GM19468 (cell line): ENCODE data around the gene NHLRC4.

ENCODE experiments used
- ATAC-seq: cut with Tn5 transposase; IDR thresholded peaks from one replicate; pipeline ENCODE4 v1.9.1; 2021; ENCODE audit warnings: mild to moderate bottlenecking, moderate library complexity, moderate number of reproducible peaks; ENCODE audit not compliant: unreplicated experiment; ENCODE audit errors: extremely low read depth

NHLRC4 gene

DNA sequence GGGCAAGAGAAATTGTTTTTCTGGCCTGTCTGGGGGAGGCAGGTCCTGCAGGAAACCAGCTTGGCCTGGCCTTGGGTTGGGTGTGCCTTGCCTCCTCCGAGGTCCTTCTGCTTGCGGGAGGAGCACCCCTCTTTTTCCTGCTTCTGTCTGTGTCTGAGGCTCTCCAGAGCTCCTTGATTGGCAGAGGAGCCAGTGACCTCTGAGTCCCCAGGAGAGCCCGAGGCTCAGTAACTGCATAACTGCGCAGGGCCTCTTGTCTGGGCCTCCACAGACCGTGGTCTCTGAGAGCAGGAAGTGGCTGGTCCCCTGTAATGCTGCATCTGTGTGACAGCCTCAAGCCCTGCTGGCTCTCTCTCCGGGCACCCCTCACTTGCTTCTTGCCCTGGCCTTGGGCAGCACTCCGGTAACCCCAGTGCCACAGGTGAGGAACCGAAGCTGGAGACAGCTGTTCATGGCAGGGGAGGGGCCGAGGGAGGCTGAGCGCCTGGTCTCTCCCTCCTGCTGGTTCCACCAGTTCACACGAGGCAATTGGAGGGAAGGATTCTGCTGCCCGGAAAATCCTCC is 37.7 kb upstream of the NHLRC4 start:
- ATAC-seq = no peak

DNA sequence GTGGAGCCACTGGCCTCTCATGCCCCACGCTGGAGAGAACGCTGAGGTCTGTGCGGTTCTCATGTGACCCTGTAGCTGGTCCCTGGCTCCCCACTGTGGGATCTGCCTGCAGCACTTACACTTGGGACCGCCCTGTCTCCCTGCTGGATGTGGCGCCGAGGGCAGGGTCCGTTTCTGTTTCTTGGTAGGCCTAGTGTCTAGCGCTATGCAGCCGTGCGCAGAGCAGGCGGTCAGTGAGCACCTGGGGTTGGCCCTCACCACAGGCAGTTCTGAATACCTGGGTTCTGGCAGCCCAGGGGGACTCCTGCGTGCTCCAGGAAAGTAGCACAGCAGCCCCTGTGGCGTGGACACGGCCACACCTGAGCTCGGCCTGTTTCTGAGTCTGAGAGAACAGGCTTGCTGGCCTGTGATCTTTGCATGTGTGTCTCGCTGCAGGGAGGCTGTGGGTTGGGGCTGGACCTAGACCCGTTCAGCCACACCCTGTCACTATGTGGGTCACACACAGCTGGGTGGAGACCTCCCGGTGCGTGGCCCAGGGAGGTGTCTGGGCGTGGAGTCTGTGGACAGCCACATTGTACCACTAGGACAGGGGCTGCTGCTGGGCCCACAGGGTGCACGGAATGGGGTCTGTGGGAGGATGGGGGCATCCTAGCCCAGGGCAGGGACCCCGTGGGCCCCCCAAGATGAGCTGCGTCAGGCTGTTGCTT is 36.5 kb upstream of the NHLRC4 start:
- ATAC-seq = no peak

DNA sequence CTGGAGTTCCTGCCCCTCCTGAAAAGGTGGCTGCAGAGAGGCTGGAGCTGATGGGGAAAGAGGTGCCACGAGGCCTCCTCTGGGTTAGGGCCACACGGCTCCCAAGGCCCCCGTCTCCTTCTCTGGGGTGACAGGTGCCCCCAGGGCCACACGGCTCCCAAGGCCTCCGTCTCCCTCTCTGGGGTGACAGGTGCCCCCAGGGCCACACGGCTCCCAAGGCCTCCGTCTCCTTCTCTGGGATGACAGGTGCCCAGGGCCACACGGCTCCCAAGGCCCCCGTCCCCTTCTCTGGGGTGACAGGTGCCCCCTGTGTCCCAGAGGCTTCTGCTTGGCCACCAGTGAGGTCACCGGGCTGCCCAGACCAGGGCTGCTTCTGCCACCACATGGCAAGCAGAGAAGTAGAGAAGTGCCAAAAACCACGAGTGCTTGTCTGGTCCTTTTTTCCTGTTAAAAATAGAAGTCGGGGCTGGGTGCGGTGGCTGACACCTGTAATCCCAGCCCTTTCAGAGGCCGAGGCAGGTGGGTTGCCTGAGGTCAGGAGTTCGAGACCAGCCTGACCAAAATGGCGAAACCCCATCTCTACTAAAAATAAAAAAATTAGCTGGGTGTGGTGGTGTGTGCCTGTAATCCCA is 35.2 kb upstream of the NHLRC4 start:
- ATAC-seq = no peak

DNA sequence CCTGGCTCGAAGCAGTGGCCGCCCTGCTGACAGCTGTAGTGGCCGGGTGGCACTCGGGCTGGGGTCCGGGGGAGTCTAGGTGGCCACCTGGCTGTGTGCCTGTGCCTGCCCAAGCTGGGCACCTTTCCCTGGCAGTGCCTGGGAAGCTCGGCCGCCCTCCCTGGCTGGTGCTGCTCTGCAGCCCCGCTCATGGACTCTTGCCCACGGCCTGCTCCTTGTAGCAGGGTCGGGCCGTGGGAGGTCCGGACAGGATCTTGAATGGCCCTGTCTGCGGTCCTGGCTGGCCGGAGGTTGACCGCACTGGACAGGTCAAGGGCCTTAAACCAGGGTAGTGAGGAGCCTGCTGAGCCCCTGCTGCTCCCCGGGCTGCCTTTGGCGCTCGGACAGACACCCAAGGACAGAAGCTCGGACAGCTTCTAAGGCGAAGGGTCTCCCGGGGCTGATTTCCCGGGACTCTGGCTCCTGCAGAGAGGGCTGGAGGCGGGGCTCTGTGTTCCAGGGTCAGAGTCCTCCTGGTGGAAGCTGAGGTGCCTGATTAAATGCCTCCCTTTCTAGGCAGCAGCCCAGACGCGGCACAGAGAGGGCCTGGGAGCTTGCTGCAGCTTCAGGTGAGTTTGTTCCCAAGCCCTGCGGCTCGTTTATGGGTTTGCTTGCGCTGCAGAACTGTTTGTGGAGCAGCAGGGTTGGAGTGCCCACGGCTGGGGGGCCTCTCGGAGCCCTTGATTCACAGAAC is 33.2 kb upstream of the NHLRC4 start:
- ATAC-seq = no peak

DNA sequence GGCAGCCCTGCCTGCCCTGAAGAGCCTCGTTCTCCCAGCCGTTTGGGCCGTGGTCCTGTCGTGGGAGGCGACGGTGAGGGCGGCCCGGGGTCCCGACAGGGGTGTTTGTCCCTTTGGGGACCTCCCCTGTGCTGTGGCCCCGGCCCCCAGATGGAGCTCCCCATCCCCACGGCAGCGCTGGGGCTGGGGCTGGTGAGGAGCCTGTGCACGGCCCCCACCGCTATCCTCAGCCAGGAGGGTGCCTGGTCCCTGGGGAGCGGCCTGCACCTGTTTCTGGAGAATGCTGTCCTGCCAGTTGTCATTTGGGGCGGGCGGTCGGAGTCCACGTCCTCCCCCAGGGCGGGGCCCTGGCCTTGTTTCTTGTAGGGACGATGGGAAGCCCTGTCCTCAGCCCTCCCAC is 32.7 kb upstream of the NHLRC4 start:
- ATAC-seq = no peak

DNA sequence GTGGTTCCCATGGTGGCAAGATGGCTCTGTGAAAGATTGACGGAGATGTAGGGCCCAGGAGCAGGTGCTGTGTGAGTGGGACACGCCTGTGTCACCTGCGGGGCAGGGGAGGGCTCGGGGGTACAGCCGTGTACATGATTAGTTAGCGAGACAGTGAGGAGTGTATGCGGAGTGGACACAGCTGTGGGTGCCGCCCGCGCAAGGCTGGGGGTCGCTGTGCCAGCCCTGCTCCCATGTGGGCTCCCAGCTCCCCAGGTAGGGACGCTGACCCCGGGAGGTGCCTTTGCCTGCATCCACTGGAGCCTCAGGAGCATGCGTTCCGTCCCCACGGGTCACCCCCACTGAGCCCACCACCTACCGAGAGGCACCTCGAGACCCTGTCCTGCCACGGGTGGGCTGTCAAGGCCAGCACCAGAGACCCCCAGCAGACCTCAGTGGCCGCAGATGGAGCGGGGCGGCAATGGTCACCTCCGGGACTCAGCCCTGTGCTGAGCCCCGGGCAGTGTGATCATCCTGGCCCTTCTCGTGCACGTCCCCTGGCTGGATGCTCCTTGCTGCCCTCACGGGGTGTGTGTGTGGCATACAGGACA is 31.9 kb upstream of the NHLRC4 start:
- ATAC-seq = no peak

DNA sequence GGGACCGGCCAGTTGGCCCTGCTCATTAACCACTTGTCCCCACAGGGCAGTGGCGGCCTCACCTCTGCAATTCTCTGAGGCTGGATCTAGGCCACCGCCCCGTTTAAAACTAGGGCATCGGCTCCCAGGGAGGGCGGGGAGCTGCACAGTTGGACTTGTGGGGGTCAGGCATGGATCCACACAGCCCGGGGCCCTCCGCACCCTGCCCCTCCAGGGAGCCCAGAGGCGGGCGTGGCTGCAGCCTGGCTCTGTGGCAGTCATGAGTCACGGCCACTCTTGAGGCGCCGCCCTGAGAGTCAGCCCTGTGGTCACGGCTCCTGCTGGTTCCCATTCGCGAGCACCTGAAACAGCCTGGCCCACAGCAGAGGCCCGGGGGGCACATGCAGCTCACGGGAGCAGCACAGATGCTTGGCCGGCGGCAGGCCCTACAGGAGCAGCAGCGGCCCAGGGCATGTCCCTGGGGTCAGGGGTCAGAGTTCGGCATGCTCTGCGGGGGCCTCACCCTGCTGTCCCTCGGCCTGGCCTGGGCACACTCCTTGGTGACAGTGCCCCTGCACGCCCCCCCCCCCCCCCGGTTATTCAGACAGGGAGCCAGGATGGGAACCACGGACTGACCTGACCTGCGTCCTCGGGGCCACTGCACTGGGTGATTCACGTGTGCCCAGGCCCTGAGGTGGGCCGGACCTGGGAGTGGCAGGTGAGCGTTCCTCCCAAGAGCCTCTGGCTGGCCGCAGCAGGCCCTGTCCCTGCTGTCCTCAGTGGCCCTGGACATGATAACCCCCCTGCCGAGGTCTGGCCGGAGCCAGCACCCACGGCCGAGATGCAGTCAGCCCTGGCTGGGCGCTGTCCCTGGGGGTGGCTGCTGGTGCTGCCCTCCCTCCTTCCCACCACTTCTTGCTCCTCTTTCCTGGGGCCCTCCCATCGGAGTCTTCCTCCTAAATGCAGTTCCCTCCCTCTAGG is 31.1 kb upstream of the NHLRC4 start:
- no peak for ATAC-seq

DNA sequence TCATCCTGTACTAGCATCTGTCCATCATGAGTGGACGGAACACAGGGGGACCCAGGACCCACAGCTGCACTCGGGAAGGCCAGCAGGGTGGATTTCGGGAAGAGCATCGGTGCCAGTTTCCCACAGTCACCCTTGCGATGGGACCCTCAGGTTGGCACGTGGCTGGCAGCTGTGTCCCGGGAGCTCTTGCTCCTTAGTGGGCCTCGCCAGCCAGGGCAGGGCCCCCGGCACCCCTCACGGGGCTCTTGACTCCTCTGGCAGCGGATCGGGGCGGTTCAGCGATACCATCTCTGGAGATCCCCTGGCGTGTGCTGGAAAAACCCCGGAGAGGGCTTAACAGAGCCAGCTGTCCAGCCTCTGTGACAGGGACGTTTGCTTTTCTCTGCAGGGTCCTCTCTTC is 30.1 kb upstream of the NHLRC4 start:
- no peak for ATAC-seq

DNA sequence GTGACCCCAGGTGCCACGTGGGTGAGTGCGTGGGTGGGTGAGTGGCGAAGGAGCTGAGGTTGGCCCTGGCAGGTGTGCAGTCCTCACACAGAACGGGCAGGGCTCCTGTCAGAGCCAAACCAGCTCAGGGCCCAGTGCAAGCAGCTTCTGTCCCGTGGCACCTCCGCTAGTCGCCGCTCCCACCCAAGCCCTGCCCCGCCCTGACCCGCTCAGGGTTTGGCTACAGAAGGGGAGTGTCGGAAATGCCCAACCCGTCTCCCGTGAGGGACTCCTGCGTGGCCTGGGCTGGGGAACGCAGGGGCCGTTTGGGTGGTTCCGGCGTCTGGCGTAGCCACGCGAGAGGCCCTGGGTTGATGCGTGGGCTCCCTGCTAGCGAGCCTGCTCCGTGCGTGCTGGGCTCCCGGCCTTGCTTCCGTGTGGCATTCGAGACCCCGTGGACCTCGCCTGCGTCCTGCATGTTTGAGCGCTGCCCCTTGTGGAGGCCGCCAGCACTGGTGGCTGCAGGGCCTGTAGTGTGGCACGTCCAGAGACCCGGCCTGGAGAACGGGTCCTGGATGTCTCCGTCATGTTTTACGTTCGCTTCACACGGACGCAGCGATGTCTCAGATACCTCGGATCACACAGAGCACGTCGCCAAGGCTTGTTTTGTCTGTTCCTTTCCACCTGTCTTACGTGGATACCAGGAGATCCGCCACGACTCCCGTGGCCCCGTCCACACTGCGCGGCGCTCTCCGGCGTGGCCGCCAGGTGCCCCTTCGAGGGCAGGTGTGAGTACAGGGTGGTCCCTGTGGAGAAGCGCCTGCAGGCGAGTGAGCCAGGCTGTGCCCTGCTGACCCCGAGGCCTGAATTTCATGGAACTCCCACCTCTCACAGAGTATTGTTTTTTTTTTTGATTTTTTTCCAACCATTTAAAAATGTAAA is 29.1 kb upstream of the NHLRC4 start:
- ATAC-seq = no peak

DNA sequence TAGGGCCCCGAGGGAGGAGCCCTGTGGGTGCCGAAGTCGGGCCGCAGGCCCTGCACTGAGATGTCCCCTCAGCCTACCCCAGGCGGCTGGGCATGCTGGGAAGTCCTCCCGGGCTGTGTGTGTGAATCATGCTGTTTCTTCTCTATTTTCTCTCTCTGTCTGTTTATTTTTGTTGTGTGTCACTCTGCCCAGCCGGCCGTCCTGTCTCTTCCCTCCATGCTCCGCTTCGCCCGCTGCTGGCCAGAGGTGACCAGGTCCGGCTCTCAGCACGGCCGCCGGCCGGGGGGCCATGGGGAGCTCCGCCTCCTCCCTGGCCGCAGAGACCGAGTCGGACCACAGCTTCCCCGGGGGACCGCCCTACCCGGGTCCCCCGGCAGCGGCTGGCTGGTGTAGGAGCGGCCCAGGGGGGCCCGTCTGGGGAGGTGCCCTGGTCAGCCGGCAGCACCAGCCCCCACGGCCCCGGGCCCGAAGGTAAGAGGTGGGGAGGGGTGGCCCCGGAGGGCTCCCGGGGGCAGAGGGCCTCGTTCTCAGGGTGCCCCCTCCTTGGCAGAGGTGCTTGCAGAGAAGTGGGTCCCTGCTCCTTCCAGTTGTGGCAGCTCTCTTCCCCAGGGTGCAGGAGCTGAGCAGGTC is 26.8 kb upstream of the NHLRC4 start:
- ATAC-seq = no peak

DNA sequence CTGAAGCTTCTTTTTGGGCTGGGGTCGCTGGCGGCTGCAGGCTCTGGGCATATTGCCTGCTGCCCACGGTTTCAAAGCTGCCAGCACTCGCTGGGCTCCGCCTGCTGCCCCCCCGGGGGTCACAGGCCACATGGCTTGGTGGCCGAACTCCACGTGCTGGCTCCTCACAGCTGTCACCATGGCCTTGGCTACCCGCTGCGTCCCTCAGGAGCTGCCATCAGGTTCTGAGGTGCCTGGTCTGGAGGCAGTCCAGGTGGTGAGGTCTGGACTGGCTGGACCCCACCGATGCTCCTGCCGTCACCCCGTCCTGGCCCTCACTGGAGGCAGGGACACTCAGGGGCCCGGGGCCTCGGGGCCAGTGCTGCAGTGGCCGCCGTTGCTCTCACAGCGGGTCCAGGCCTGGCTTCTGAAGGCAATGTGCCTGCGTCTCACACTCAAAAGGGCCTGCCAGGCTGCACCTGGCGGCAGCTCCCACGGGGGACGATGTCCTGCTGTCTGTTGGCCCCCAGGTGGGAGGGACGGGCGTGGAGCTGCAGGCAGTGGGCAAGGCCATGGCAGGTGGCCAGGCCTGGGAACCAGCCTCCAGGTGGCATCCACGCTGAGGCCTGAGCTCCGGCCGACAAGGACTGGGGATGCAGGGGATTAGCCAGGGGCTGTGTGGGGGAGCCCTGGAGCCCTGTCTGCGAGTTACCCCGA is 26.0 kb upstream of the NHLRC4 start:
- no peak for ATAC-seq

DNA sequence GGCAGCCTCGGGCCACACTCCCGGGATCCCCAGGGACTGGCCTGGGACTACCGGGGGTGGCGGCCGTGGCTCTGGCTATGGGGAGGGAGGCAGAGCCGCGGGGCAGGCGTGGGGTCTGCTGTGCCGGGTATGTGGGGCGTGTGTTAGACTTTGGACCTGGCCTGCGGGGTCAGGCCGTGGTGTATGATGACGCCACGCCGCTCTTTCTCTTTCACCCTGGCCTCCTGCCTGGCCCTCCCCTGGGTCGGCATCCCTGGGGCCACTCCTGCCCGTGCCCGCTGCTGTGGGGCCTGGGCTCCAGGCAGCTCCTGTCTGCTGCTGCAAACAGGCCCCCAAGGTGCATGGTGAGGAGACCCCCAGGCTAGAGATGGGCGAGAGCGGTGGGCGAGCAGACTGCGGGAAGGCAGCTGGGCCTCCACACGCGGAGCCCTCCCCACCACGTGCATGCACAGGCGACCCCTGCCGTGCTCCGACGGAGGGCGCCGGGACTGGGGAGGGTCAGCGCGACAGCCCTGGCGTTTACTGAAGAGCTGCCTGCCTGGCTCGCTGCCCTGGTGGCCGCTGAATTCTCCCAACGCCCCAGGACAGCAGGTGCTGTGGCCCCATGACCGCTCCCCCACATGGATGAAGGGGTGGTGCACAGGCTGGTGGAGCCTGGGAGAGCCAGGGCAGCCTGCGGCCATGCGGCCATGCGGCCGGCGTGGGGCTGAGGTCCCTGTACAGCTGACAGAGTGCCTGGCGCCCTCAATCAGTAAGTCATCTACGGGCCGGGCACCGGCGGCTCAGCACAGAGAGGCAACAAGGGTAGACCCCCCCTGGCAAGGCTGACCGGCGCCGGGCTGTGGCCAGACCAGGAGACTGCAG is 23.3 kb upstream of the NHLRC4 start:
- no peak for ATAC-seq

DNA sequence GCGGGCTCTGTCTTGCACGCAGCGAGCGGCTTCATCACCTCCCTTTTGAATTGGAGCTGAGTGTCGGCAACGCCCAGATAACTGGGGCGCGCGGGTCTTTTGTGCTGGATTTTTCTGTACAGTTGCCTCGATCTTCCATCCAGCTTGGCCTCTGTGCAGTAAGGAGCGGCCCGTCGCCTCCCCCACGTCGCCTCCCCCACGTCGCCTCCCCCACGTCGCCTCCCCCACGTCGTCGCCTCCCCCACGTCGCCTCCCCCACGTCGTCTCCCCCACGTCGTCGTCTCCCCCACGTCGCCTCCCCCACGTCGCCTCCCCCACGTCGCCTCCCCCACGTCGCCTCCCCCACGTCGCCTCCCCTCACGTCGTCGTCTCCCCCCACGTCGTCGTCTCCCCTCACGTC is 22.3 kb upstream of the NHLRC4 start:
- ATAC-seq = no peak

DNA sequence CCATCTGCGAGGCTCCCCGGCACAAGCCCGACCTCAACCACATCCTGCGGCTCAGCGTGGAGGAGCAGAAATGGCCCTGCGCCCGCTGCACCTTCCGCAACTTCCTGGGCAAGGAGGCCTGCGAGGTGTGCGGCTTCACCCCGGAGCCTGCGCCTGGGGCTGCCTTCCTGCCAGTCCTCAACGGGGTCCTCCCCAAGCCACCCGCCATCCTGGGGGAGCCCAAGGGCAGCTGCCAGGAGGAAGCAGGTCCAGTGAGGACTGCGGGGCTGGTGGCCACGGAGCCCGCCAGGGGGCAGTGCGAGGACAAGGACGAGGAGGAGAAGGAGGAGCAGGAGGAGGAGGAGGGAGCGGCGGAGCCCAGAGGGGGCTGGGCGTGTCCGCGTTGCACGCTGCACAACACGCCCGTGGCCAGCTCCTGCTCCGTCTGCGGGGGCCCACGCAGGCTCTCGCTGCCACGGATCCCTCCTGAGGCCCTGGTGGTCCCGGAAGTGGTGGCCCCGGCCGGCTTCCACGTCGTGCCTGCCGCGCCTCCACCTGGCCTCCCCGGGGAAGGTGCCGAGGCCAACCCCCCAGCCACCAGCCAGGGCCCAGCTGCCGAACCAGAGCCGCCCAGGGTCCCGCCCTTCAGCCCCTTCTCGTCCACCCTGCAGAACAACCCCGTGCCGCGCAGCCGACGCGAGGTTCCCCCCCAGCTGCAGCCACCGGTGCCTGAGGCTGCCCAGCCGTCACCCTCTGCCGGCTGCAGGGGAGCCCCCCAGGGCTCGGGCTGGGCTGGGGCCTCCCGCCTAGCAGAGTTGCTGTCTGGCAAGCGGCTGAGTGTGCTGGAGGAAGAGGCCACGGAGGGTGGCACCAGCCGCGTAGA is 19.7 kb upstream of the NHLRC4 start:
- no peak for ATAC-seq

DNA sequence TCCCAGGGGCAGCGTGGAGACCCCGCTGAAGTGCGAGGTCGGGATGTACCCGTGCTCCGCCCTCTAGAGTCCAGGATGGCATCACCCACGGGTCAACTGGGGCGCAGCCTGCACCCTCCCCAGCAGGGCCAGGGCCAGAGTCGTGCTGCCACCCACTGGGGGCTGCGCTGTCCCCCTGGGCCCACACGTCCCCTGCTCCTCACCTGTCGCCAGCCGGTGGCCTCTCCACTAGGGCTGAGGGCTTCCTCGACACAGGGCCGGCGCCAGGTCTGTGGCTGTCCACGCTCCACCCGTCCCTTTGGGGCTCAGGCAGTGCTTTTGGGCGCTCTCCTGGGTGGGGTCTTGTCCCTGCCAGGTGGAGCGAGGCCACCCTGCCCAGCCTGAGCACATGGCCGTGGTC is 18.2 kb upstream of the NHLRC4 start:
- no peak for ATAC-seq
